Prostate gland (tissue), 2 donors: ENCODE data around the gene PSMF1. TPM values are rescaled to one million over a fixed set of nuclear protein-coding genes. Genes with fewer than 3 reads are reported as not detected.

ENCODE experiments used
- DNase-seq: peaks from one replicate; pipeline ENCODE4 v3.0.0-alpha.2; 2019; ENCODE audit warnings: low spot score
- H3K27ac ChIP-seq, 2 donors: fragments of 200-600 bp; sonication (generic); 2 replicates each; pipeline ENCODE4 v1.5.1; 2017 to 2019
- H3K27me3 ChIP-seq: fragments of 200-600 bp; sonication (generic); replicated peaks from 2 replicates; pipeline ENCODE4 v1.5.1; 2019; ENCODE audit not compliant: insufficient read depth
- H3K36me3 ChIP-seq, 2 donors: fragments of 200-600 bp; sonication (generic); 1 replicate in 1 of 2; 2 replicates in 1 of 2; pipeline versions ENCODE4 v1.5.1 to v1.8.1; 2017 to 2019
- H3K4me1 ChIP-seq: fragments of 200-600 bp; sonication (generic); replicated peaks from 2 replicates; pipeline ENCODE4 v1.5.1; 2019
- H3K4me3 ChIP-seq, 2 donors: fragments of 200-600 bp; sonication (generic); 2 replicates each; pipeline ENCODE4 v1.5.1; 2017 to 2019
- H3K9me3 ChIP-seq: fragments of 200-600 bp; sonication (generic); 2 replicates; pipeline ENCODE4 v1.5.1; 2017
- CTCF ChIP-seq, 4 experiments: fragments of 200-600 bp in 2 of 4; fragments of 450-650 bp in 2 of 4; sonication (generic) in 2 of 4; IDR thresholded peaks; 1 replicate in 3 of 4; 2 replicates in 1 of 4; pipeline ENCODE4 v1.5.1; 2016 to 2019; ENCODE audit warnings: antibody characterized with exemption in 4 of 4, mild to moderate bottlenecking in 2 of 4, moderate library complexity in 2 of 4
- POLR2A ChIP-seq: fragments of 450-650 bp; IDR thresholded peaks from one replicate; pipeline ENCODE4 v1.6.1; 2016; ENCODE audit warnings: antibody characterized with exemption, mild to moderate bottlenecking
- POLR2AphosphoS5 ChIP-seq: sonication (generic); formaldehyde crosslinking; IDR thresholded peaks from one replicate; pipeline ENCODE4 v1.6.1; 2017; ENCODE audit warnings: antibody characterized with exemption
- WGBS: methylation state at CpG from one replicate; pipeline ENCODE4 v1.1.5; 2018; 5-methylcytosine and 5-hydroxymethylcytosine counted together
- intact Hi-C: fragments of 100-400 bp; cut with DNase I; formaldehyde crosslinking; loops from one replicate; pipeline ENCODE4 v1.14.2; 2022
- total RNA-seq, 2 donors: library from RNA; depleted of rRNA; stranded (reverse); fragments of >200 nt; gene quantifications; one replicate each; pipeline ENCODE4 v1.1.0, GENCODE V29; 2016

The PSMF1 gene
- total RNA-seq, 2 donors from 2014 or later = 76.8 to 282 TPM

- WGBS = 95% methylated on average over 10 of the region's 10 CpGs
- Histone ChIP-seq H3K36me3 (peaks cover 7 to 34% of the 10 kb centered on the region in 2 donors), H3K4me1 (no peaks in the 10 kb centered on the region), H3K27ac (no peak overlapping the region), H3K9me3 (no peaks in the 10 kb centered on the region), H3K27me3 (no peaks in the 10 kb centered on the region), H3K4me3 (no peak overlapping the region)
- TF ChIP-seq POLR2AphosphoS5 = no peak
- TF ChIP-seq CTCF (IDR thresholded peaks at IDR 0.05) = no peak
- TF ChIP-seq POLR2A = no peak
- intact Hi-C loops = no loop called here
- DNase-seq = no peak
Observed at GRCh38 chr20:1160496-1160895, 42.1 kb downstream of the PSMF1 start.

- peaks cover 8 to 39% of the 10 kb centered on the region in 2 donors for H3K36me3 ChIP-seq
- no peak for DNase-seq
- H3K9me3 ChIP-seq = no peaks in the 10 kb centered on the region
- intact Hi-C loops = no loop called here
- TF ChIP-seq POLR2AphosphoS5 (no peak), CTCF (IDR thresholded peaks at IDR 0.05) (no peak), POLR2A (no peak)
- no peak overlapping the region for H3K4me3 ChIP-seq
- no peaks in the 10 kb centered on the region for H3K4me1 ChIP-seq
- no peak overlapping the region for H3K27ac ChIP-seq
- H3K27me3 ChIP-seq = no peaks in the 10 kb centered on the region
- WGBS = 98% methylated on average over 12 of the region's 12 CpGs
Observed at GRCh38 chr20:1160991-1161390, 42.6 kb downstream of the PSMF1 start.

- intact Hi-C loops = no loop called here
- TF ChIP-seq POLR2AphosphoS5 = no peak
- no peak for TF ChIP-seq CTCF (IDR thresholded peaks at IDR 0.05)
- TF ChIP-seq POLR2A = no peak
- no peaks in the 10 kb centered on the region for H3K4me1 ChIP-seq
- WGBS = 96% methylated on average over 6 of the region's 6 CpGs
- no peaks in the 10 kb centered on the region for H3K9me3 ChIP-seq
- no peaks in the 10 kb centered on the region for H3K27me3 ChIP-seq
- DNase-seq = no peak
- no peak overlapping the region for H3K27ac ChIP-seq
- no peak overlapping the region for H3K4me3 ChIP-seq
- peaks cover 15 to 40% of the 10 kb centered on the region in 2 donors for H3K36me3 ChIP-seq
Observed at GRCh38 chr20:1163105-1163504, 44.7 kb downstream of the PSMF1 start.

GRCh38 chr20:1163653-1164052 lies 45.3 kb downstream of the PSMF1 start:
- Histone ChIP-seq H3K4me3 (no peak overlapping the region), H3K27me3 (no peaks in the 10 kb centered on the region), H3K4me1 (no peaks in the 10 kb centered on the region), H3K9me3 (no peaks in the 10 kb centered on the region), H3K27ac (no peak overlapping the region), H3K36me3 (peaks cover 15 to 44% of the 10 kb centered on the region in 2 donors)
- intact Hi-C loops = no loop called here
- DNase-seq = no peak
- 94% methylated on average over 2 of the region's 2 CpGs for WGBS
- no peak for TF ChIP-seq CTCF (IDR thresholded peaks at IDR 0.05)
- TF ChIP-seq POLR2A = no peak
- TF ChIP-seq POLR2AphosphoS5 = no peak

GRCh38 chr20:1164871-1165270 lies 46.5 kb downstream of the PSMF1 start:
- Histone ChIP-seq H3K36me3 (peaks cover 15 to 47% of the 10 kb centered on the region in 2 donors), H3K27ac (no peak overlapping the region), H3K4me1 (no peaks in the 10 kb centered on the region), H3K9me3 (no peaks in the 10 kb centered on the region), H3K27me3 (no peaks in the 10 kb centered on the region), H3K4me3 (no peak overlapping the region)
- no peak for DNase-seq
- TF ChIP-seq POLR2A = no peak
- no peak for TF ChIP-seq CTCF (IDR thresholded peaks at IDR 0.05)
- no peak for TF ChIP-seq POLR2AphosphoS5
- WGBS = 97% methylated on average over 7 of the region's 7 CpGs
- intact Hi-C loops = no loop called here
